ENCODE measurements around the gene BMP8B.

BMP8B gene

GRCh38 chr1:39717809-39718208 is 70.9 kb downstream of the BMP8B start:
- DNase-seq: no peak

- DNase-seq: no peak
Measured at GRCh38 chr1:39713557-39713956, 75.1 kb downstream of the BMP8B start.

GRCh38 chr1:39711966-39712340 is 76.7 kb downstream of the BMP8B start:
- no peak for DNase-seq

GRCh38 chr1:39711104-39711965 is 77.3 kb downstream of the BMP8B start:
- peak; percentile 19 for DNase-seq

- no peak for DNase-seq
Measured at GRCh38 chr1:39707506-39707905, 81.2 kb downstream of the BMP8B start.

Measured in fibroblast of skin of right quadriceps (primary cell).